Loucy (cell line): Measurements from ENCODE around the gene DLGAP3.

Source experiments
- CTCF ChIP-seq: fragments of 200-600 bp; sonication (generic); conservative IDR thresholded peaks from 2 replicates; pipeline ENCODE4 v1.5.1; 2014; ENCODE audit warnings: mild to moderate bottlenecking, antibody characterized with exemption, low read length
- EZH2phosphoT487 ChIP-seq: fragments of 200-600 bp; IDR thresholded peaks from 2 replicates; pipeline ENCODE4 v1.6.1; 2018; ENCODE audit warnings: antibody characterized with exemption, mild to moderate bottlenecking, moderate library complexity, borderline replicate concordance

GRCh38 chr1:34867415-34867814, 62.0 kb downstream of the DLGAP3 start:
- TF ChIP-seq CTCF: no peak
- TF ChIP-seq EZH2phosphoT487: no peak
